ENCODE measurements around the gene RNU1-2. TPM values are rescaled to one million over a fixed set of nuclear protein-coding genes. Genes with fewer than 3 reads are reported as not detected.
"Not testable (repeated sequence)": the region's sequence is repeated elsewhere in the genome, so short reads cannot be mapped to it uniquely, and the experiment has no call there.

Gene RNU1-2
- total RNA-seq, 4 donors from 2014 or later = under 0.01 TPM

GRCh38 chr1:16913181-16913832 lies 17.5 kb downstream of the RNU1-2 start:
- WGBS, 2 donors = 37 to 39% methylated on average over 36 of the region's 36 CpGs
- peak overlapping the region; percentile 10 to 68 (median 59) for H3K27ac ChIP-seq

DNA sequence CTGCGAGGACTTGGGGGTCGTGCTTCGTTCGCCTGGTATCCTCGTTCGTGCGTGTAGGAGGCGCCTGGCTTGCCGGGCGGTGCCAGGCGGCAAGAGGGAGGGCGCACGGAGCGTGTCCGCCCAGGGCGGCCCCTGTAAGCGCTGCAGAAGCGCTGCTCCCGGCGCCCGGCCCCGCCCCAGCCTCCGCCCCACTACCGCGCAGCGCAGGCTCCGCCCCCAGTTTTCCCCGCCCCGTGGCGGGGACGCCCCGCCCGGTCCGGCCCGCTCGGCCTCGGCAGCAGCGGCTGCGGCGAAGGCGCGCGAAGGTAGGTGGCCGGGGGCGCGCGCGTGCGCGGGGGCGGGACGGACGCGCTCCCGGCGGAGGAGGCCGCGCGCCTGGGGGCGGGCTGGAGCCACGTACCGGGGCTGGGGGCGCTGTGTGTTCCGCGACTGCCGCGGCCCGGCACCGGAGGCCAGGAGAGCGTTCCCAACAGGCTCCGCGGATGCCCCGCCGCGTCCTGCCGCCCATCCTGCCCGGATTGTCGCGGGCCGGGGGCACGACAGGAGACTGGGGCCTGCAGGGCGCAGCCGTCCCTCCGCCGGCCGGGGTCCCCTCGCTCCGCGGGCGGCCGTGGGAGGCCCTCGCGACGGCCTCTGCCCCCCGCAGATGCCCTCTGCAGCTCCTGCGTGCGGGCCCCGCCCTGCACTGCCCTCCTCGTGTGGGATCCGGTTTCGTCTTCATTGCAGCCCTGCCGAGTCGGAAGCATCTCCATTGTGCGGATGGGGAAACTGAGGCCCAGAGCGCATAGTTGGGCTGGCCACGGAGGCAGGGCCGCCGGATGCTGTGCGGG lies 18.3 kb downstream of the RNU1-2 start:
- peak; percentile 55 to 85 for TF ChIP-seq POLR2A (IDR thresholded peaks at IDR 0.05)
- TF ChIP-seq, protein P1, sequence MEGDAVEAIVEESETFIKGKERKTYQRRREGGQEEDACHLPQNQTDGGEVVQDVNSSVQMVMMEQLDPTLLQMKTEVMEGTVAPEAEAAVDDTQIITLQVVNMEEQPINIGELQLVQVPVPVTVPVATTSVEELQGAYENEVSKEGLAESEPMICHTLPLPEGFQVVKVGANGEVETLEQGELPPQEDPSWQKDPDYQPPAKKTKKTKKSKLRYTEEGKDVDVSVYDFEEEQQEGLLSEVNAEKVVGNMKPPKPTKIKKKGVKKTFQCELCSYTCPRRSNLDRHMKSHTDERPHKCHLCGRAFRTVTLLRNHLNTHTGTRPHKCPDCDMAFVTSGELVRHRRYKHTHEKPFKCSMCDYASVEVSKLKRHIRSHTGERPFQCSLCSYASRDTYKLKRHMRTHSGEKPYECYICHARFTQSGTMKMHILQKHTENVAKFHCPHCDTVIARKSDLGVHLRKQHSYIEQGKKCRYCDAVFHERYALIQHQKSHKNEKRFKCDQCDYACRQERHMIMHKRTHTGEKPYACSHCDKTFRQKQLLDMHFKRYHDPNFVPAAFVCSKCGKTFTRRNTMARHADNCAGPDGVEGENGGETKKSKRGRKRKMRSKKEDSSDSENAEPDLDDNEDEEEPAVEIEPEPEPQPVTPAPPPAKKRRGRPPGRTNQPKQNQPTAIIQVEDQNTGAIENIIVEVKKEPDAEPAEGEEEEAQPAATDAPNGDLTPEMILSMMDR (IDR thresholded peaks at IDR 0.05) = peak in 2 of 6 experiments; percentile 10 to 26
- WGBS, 2 donors = 1% methylated on average over 58 to 86 of the region's 109 CpGs
- H3K27me3 ChIP-seq = no peaks in the 10 kb centered on the region

More at GRCh38 chr1:16913181-16913832, 17.5 kb downstream of the RNU1-2 start:
- intact Hi-C loops (cut with DNase I) = no loop called here
- no peak for TF ChIP-seq POLR2A (IDR thresholded peaks at IDR 0.05)
- TF ChIP-seq, protein P1 (IDR thresholded peaks at IDR 0.05) = peak in 1 of 6 experiments; percentile 19
- peak overlapping the region in 1 of 3 donors; percentile 29 for H3K4me3 ChIP-seq (replicated peaks in 1 of 3)
- no peaks in the 10 kb centered on the region for H3K27me3 ChIP-seq
- H3K4me1 ChIP-seq = peaks cover 15 to 16% of the 10 kb centered on the region in 2 donors
- H3K36me3 ChIP-seq = no peaks in the 10 kb centered on the region
- DNase-seq = peak; percentile 87 to 94
- H3K9me3 ChIP-seq = no peaks in the 10 kb centered on the region

DNA sequence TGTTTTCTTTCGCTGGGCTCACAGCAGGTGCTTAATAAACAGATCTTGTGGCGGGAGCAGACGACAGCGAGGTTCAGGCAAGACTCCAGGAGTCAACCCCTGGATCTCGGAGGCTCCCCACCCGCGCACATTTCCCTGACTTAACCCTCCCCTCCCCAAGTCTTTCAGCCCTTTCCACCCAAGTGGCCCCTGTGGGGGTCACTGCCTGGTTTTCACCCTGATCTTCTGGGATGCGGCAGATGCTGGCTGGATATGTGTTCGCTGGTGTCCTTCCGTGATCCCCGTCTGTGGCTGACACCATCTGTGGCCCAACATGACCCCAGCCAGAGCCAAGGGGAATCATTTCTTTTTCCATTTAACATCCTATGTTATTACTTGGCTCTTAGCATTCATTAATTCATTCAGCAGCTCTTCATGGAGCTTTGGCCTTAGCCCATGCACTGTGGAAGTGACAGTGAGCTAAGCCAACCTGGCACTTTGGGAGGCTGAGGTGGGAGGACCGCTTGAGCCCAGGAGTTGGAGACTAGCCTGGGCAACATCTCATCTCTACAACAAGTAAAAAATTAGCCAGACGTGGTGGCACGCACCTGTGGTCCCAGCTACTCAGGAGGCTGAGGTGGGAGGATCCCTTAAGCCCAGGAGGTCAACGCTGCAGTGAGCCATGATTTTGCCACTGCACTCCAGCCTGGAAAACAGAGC lies 19.3 kb downstream of the RNU1-2 start:
- 60 to 62% methylated on average over 15 of the region's 15 CpGs for WGBS, 2 donors

More for the DNA sequence above, 18.3 kb downstream of the RNU1-2 start:
- DNase-seq = peak; percentile 96 to 97
- no peaks in the 10 kb centered on the region for H3K9me3 ChIP-seq
- H3K4me3 ChIP-seq (replicated peaks in 1 of 3) = peak overlapping the region; percentile 54 to 95 (median 86)
- H3K36me3 ChIP-seq = no peaks in the 10 kb centered on the region
- H3K27ac ChIP-seq = peak overlapping the region; percentile 46 to 81 (median 80)
- H3K4me1 ChIP-seq = peaks cover 15 to 16% of the 10 kb centered on the region in 2 donors
- intact Hi-C loops (cut with DNase I) = no loop called here

DNA sequence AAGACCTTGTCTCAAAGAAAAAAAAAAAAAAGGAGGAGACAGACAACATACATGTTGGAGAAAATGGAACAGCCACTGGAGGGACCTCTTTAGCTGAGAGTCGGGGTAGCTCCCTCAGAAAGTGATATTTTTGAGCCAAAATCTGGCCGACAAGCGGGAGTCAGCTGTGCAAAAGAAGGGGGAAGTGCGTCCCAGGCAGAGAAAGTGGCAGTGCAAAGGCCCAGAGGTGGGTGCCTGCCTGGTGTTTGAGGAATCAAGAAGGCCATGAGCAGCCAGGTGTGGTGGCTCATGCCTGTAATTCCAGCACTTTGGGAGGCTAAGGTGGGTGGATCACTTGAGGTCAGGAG lies 19.8 kb downstream of the RNU1-2 start:
- intact Hi-C loops (cut with DNase I) = no loop called here
- 79 to 91% methylated on average over 4 of the region's 4 CpGs for WGBS, 2 donors
- Histone ChIP-seq H3K9me3 (no peaks in the 10 kb centered on the region), H3K4me1 (peaks cover 10 to 16% of the 10 kb centered on the region in 2 donors), H3K27me3 (no peaks in the 10 kb centered on the region), H3K27ac (no peak overlapping the region), H3K36me3 (no peaks in the 10 kb centered on the region), H3K4me3 (replicated peaks in 1 of 3) (no peak overlapping the region)
- no peak for DNase-seq
- no peak for TF ChIP-seq POLR2A (IDR thresholded peaks at IDR 0.05)
- TF ChIP-seq, protein P1 (IDR thresholded peaks at IDR 0.05) = no peak

More for the DNA sequence above, 19.3 kb downstream of the RNU1-2 start:
- H3K9me3 ChIP-seq; intact Hi-C loops (cut with DNase I); H3K27me3 ChIP-seq; H3K27ac ChIP-seq; H3K36me3 ChIP-seq; DNase-seq: not testable (repeated sequence)
- Histone ChIP-seq H3K4me3 (replicated peaks in 1 of 3) (peak overlapping the region in 1 of 3 donors; percentile 86), H3K4me1 (peaks cover 15 to 16% of the 10 kb centered on the region in 2 donors)

- H3K27me3 ChIP-seq; H3K27ac ChIP-seq; H3K36me3 ChIP-seq; intact Hi-C loops (cut with DNase I); H3K4me3 ChIP-seq (replicated peaks in 1 of 3); H3K9me3 ChIP-seq; DNase-seq: not testable (repeated sequence)
- 78 to 81% methylated on average over 10 of the region's 10 CpGs for WGBS, 2 donors
- H3K4me1 ChIP-seq = peaks cover 11 to 19% of the 10 kb centered on the region in 2 donors
Observed at GRCh38 chr1:16916036-16916880, 20.5 kb downstream of the RNU1-2 start.
